HG03060 (cell line): Measurements from ENCODE around the gene PUS10.
"Not testable (repeated sequence)": the region's sequence is repeated elsewhere in the genome, so short reads cannot be mapped to it uniquely, and the experiment has no call there.

Experiments
- ATAC-seq: cut with Tn5 transposase; IDR thresholded peaks from one replicate; pipeline ENCODE4 v1.9.1; 2021; ENCODE audit warnings: low read depth, moderate number of reproducible peaks; ENCODE audit not compliant: unreplicated experiment

The PUS10 gene

DNA sequence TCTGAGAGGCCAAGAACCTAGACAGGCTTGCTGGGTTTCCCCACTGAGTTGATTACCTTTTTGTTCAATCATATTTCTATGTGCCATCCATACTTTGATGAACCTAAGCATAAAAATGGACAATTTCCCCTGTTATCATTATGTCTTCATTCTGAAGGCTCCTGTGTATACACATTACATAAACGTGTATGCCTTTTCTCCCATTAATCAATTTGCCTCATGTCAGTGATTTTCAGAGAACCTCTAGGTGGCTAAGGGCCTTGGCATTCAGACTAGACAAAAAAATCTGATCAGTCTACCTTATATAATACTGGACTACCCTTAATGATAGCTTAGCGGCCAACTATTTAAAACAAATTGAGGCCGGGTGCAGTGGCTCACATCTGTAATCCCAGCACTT, 4.7 kb downstream of the PUS10 start:
- ATAC-seq: no peak

DNA sequence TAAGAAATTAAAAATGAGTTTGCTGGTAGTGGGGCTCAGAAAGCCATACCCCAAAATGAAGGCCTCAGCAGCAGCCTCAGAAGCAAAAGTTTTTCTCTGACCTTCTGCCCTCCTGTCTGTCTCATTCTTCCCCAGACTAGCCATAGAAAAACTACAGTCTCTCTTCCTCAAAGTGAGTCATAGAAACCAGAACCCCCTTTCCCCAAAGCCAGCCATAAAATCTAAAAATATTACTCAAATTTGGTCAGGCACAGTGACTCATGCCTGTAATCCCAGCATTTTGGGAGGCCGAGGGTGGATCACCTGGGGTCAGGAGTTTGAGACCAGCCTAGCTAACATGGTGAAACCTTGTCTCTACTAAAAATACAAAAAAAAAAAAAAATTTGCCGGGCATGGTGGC, 5.8 kb downstream of the PUS10 start:
- ATAC-seq: not testable (repeated sequence)

DNA sequence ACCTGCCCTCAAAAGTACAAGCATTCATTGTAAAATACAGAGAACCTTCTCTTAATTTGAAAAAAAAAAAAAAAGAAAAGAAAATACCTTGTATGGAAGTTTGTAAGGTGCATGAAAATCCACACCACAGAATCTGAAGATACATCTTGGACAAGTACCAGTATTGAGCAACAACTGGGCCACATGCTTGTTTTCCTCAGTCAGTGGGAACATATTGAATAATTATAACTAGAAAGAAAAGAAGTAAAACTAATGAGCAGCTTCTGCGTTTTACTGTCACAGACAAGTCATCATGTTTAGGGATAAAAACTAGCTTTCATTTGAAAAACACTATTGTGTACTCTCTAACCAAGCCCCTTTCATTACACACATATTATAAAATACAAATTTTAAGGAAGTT, 6.4 kb downstream of the PUS10 start:
- no peak for ATAC-seq

DNA sequence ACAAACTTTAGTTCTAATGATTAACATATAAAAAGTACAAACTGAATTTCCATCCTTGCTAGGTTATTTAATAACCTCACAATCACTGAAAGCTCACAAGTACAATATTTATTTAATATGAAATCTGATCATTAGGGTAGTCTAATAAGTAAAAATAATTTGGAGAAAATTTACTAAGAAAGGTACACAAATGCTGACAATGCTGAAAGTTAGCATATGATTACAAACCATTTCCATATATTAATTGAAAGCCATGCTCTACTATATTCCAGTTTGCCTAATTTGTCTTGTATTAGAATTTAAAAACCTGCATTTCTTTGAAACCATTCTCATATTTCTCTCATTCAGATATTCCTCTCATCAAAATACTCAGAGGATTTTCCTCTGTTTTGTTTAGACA, 8.7 kb downstream of the PUS10 start:
- no peak for ATAC-seq

DNA sequence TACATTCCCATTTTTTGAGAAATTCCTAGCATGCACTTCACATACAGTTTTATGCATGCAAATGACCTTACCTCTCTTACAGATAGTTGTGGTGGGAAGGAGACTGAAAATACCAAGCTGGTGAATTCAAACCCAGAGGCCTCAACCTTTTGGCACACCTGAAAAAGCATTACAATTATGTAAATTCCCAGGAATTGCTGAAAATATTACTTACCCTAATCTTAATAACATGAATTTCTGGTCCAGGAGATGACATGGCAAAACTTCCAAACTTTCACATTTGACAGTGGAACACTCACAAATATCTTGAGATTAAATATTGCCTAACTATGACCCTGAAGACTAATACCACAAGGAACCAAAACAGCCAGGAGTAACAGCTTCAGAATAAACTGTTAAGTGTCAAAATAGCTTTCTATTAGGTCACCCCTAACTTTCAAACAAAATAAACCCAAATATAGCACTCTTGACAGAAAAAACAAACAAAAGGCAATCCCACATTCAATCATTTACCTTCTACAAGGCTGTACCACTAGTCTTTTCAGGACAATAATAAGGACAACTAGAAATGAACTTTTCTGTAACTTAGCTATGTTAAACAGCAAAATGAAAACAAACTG, 11.5 kb downstream of the PUS10 start:
- ATAC-seq: no peak

DNA sequence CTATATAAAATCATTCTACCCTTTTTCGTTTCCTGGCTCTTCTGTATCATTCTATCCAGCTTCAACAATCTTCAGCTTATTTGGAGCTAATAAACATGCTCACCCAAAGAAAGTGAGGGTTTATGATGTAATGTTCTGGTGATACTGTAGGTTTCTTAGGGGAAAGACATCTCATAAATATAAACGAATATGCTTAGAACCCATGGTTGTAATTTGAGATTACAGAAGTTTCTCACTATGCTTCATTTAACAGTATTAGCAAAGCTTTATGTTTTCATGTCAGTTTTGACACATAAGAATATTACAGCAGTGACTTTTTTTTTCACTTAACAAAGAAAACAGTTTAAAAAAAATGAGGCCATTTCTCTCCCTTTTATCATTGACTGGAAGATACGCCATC, 12.3 kb downstream of the PUS10 start:
- ATAC-seq: no peak

DNA sequence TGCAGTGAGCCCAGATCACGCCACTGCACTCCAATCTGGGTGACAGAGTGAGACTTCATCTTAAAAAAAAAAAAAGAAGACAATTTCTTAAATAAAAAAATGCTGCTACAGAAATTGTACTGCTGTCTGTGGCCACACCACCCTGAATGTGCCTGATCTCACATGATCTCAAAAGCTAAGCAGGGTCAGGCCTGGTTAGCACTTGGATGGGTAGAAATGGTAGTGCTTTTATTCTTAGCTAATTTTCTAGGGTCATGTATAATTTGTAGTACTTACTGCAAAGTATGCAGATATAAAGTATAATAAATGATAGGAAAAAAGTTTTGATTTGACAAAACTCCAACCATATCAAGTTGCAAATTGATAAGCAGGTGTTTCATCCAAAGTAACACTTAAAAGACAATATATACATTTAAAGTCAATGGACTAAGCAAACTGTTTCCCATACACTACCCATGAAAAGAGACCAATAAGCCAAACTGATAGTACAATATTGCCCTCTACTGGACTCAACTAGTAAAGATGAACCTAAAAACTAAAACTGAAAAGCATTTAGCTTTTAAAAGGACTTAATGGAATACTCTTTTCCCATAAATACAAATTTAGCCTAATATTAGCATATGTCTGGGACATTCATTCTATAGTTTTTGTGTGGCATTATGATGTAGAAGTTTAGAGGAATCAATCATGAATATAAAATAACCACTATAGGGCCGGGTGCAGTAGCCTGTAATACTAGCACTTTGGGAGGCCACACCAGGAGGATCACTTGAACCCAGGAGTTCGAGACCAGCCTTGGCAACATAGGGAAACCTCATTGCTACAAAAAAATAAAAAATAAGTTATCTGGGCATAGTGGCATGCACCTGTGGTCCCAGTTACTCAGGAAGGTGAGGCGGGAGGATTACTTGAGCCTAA, 19.2 kb downstream of the PUS10 start:
- no peak for ATAC-seq

DNA sequence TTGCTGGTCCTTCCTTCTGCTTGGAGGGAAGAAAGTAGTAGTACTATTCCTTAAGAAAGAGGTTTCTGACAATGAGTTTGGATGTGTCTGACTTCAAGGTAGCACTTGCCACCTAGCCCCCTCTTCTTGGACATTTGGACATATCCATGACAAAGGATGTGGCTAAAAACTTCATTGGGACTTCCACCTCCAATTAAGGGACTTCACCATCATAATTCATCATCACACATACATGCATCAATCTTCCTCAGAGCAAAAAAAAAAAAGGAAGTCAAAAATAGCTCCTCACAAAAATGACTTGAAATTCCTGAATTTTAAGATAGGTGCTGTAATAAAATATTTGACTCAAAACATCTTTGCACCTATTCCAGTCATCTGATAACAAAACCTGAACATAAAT, 23.9 kb downstream of the PUS10 start:
- ATAC-seq: no peak

DNA sequence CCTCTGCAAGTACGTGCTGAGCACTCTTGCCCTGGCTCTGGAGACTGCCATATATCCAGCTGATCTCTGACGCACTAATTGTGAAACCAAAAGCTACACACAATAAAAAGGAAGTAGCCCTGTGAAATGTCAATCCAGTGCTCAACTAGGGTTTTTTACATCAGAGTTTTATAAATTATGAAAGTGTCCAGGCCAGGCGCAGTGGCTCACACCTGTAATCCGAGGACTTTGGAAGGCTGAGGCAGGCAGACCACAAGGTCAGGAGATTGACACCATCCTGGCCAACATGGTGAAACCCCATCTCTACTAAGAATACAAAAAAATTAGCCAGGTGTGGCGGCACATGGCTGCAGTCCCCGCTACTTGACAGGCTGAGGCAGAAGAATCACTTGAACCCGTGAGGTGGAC, 25.1 kb downstream of the PUS10 start:
- peak; percentile 98 for ATAC-seq

DNA sequence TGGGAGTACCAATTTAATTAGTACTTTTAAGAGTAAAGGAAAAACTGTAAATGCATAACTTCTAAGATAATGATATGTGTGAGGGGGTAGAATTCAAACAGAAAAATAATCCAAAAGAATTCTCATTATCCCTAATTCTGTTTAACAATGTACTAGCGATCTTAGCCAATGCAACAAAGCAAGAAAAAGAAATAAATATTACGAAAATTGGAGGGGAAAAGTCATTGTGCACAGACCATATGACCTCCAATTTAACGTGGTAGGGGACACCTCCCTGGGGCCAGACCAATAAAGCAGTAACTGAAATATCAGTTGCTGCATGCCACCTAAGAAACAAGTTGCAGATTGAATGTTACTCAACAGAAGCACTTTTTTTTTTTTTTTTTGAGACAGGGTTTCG, 26.4 kb downstream of the PUS10 start:
- no peak for ATAC-seq

DNA sequence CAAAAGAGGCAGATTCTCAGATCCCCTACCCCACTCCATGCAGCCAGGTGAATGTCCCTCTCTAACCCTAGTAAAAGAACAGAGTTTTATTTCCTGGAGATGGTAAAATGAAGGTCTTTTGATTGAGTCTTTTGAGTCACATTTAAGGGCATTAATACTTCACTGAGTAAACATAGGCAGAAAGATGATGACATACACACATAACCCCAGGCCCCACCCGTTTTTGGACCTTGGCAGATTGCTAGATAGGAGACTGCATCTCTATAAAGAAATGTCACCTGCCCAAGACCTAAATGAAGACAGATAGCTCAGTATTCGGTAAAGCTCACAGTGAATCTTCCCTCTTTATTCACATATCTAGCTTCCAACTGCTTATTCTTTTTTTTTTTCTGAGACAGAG, 28.8 kb downstream of the PUS10 start:
- no peak for ATAC-seq

DNA sequence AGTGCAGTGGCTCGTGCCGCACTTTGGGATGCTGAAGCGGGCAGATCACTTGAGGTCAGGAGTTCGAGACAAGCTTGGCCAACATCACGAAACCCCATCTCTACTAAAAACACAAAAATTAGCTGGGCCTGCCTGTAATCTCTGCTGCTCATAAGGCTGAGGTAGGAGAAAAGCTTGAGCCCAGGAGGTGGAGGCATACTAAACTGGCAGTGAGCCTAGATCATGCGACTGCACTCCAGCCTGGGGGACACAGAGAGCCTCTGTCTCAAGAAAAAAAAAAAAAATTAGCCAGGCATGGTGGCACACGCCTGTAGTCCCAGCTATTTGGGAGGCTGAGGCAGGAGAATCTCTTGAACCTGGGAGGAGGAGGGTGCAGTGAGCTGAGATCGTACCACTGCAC, 30.4 kb downstream of the PUS10 start:
- not testable (repeated sequence) for ATAC-seq

DNA sequence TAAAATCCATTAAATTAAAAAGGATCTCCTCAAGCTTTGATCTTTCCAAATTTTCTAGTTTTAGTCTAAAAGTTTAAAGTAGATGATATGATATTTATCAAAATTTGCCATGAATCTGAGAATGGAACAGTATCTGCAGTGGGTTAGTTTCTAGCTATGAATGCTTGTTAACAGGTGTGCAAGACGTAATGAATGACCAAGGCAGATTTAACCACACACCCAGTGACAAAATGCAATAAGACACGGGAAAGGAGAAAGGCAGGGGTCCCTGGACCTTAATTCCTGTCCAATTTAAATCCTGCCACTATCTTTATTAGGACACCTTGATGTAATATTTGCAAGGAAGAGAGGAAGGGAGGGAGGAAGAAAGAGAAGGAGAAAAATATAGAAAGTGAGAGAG, 31.0 kb downstream of the PUS10 start:
- no peak for ATAC-seq

DNA sequence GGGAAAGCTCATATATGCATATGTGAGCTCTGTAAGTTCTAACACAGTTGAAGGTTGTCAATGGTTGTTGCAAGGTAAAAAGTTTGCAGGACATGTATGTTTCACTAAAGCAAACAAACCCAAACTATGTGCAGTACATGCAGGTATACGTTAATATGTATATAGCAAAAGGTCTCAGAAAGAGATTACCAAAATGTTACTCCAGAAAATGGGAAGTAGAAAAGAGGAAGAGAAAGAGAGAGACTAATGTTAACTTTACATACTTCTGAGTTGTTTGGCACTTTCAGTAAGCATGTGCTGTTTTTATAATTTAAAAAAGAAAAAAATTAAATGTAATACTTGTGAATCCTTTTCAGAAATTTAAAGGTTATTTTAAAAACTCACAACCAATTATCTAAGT, 33.3 kb downstream of the PUS10 start:
- no peak for ATAC-seq

DNA sequence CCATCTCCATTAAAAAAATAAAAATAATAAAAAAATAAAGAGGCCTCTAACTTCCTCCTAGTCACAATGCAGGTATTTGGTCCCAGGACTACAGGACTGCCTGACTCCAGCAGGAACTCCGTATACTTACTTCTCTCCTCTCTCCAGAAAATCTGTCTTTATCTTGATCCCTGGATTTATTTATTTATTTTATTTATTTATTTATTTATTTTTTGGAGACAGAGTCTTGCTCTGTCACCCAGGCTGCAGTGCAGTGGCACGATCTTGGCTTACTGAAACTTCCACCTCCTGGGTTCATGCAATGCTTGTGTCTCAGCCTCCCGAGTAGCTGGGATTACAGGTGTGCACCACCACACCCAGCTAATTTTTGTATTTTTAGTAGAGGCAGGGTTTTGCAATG, 36.0 kb downstream of the PUS10 start:
- not testable (repeated sequence) for ATAC-seq

DNA sequence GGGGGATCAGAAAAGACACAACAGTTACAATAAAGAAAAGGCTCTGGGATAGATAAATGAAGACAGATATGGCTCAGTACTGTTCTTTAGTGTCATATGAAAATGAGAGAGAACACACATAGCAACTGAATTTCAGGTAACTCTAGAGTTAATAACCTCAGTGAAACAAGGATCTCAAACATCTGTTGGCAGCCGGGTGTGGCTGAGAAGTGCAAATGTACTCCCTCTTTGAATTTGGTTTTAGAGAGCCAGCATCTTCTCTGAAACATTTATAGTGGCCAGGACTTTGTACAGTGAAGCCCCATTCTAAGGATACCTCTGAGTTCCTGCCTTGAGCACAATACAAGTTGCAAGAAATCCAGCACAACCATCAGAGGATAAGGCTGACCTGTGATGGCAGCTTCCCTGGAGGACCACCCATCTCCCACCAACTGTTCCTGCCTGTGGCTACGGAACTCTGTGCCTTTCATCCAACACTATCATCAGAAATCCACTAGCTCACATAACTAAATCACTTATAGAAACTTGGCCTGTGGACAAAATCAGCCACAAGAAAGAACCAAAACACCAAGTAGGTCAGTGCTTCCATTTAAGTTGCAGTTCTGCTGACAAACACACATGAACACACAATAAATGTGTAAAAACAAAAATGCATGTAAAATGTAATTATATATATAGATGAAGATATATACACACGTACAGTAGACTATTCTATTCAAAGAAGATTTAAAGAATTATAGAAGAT, 37.8 kb downstream of the PUS10 start:
- no peak for ATAC-seq

DNA sequence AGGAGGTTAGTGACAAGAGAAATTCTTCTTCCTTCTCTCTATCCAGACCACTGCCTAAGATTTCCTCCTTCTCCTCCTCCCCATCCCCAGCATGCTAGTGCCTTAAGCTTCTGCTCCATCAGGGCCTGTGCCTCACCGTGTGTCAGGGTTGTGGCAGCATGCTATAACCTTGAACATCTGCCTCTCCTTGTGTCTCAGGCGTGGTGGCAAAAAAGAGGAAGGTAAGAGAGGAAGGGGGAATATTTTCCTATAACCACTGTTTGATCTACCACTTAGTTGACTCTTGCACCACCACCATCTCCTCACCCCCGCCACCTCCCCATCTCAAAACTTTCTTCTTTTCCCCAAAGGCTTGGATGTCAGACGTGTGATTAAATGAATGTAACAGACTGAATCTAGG, 38.8 kb downstream of the PUS10 start:
- no peak for ATAC-seq

DNA sequence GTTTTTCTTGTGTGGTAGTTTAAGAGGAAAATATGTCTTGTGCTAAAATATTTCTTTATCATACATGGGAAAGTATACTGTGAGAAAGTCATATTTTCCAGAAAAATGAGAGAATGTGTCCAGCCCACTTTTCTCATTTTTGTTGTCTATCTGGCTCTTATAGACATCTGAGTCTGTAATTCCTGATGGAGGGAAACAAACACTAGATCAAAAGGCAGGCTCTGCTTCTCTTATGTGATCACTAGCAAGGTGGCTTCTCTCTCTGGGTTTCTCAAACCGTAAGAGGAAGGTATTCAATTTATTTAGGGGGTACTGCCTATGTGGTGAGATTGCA, 40.5 kb downstream of the PUS10 start:
- no peak for ATAC-seq

DNA sequence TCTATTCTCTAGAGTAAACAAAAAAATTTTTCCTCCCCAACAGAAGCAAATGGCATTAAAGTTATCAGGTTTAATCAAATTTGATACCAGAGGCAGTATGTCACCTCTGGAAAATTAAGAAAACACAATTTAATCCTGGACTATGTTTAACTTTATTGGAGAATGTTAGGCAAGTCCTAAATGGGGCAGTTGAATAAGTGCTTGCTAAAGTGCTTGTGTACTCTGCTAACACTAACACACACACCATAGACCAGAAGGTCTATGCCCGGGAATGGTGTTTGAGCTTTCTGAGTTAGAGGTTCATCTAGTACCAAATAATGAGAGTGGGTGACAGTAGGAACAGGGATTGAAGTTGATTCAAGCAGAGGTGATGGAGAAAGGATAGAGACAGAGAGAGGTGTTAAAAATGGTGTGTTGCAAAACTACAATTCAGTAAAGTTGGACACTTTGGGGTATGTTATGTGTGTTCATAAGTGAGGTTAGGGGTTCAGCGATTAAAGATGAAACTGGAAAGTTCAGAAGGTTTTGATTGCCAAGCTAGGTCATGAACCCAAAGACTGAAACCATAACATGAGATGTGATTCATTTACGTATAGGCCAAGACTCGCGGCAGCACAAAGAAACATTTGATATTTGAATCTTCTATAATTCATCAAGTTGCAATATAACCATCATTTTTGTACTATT, 41.0 kb downstream of the PUS10 start:
- no peak for ATAC-seq

DNA sequence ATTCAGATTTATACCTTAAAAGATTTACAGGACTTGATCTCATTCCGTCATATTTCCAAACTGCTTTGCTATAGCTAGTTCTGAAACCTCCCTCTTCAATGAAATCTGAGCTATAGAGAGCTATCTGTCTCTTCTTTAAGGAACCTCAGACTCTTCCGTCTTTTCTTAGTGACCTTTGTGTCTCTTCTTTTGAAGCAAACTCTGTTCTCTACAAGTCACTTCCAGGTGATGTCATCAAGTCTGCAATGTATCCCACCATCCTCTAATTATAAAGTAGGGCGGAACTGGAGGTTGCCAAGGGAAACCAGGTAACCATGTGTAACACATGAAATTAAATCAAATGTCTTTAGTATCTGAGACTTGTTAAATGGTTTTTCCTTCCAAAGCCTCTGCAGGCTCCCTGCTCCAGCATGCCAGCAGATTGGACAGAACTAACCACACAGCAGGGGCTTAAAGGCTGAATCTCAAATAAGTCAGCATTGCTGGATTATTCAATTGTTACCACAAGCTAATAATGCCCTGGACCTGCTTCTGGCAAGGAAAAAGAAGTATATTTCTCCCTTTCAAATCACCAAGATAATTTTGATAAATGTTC, 41.7 kb downstream of the PUS10 start:
- no peak for ATAC-seq

DNA sequence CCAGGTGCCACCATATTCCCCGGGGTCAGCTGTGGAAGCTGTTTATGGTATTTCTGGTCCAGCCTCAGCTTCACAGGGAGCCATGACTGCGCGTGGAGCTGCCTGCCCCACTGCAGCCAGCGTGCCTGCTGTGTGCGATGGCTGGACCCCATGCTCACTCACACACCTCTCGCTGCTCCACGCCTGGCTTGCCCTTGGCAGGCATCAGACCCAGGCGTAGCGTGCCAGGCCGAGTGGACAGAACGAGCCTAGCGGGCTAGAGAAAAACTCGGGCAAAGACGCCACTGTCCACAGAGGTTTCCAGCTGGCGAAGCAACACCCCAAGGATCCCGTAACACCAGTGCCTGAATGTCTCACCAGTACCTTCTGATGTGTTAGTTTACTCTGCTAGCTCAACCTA, 43.4 kb downstream of the PUS10 start:
- no peak for ATAC-seq
